GM11168 (cell line): ENCODE measurements around the gene ZNF786.
"Not testable (repeated sequence)": the region's sequence is repeated elsewhere in the genome, so short reads cannot be mapped to it uniquely, and the experiment has no call there.

Experiments used
- in situ Hi-C: fragments of 300-500 bp; cut with MboI; formaldehyde crosslinking; loops from one replicate; pipeline ENCODE4 v1.12.0; 2022; ENCODE audit warnings: low sequenced_read_pairs; ENCODE audit not compliant: unreplicated experiment

Gene ZNF786

GRCh38 chr7:149038641-149039040 lies 51.9 kb downstream of the ZNF786 start:
- in situ Hi-C loops, result not testable (repeated sequence)

GRCh38 chr7:149036676-149037075 lies 53.8 kb downstream of the ZNF786 start:
- in situ Hi-C loops, result no loop called here

GRCh38 chr7:149031353-149031910 lies 59.1 kb downstream of the ZNF786 start:
- in situ Hi-C loops, result no loop called here

GRCh38 chr7:149030439-149030838 lies 60.1 kb downstream of the ZNF786 start:
- in situ Hi-C loops, result not testable (repeated sequence)

- in situ Hi-C loops, result no loop called here
Measured at GRCh38 chr7:149028346-149029109, 62.0 kb downstream of the ZNF786 start, which contains the start of gene PDIA4. TSS of gene PDIA4 (minus strand) at chr7:149028505. CDS start at chr7:149028408, 97 bp downstream.

- in situ Hi-C loops, result no loop called here
Measured at GRCh38 chr7:149027611-149028345, 62.7 kb downstream of the ZNF786 start.

GRCh38 chr7:149027055-149027454 lies 63.5 kb downstream of the ZNF786 start:
- in situ Hi-C loops, result no loop called here

- in situ Hi-C loops, result no loop called here
Measured at GRCh38 chr7:149023662-149024061, 66.9 kb downstream of the ZNF786 start.

GRCh38 chr7:149022756-149023360 lies 67.7 kb downstream of the ZNF786 start:
- in situ Hi-C loops, result no loop called here

GRCh38 chr7:149021725-149022062 lies 68.8 kb downstream of the ZNF786 start:
- in situ Hi-C loops, result no loop called here

GRCh38 chr7:149020483-149020882 lies 70.0 kb downstream of the ZNF786 start:
- in situ Hi-C loops, result no loop called here
